CD4-positive, alpha-beta T cell treated with Interleukin-4 for 4 hours (primary cell): ENCODE measurements around the gene RIN3.
"Not testable (repeated sequence)": the region's sequence is repeated elsewhere in the genome, so short reads cannot be mapped to it uniquely, and the experiment has no call there.

Experiments used
- DNase-seq: peaks from one replicate; pipeline ENCODE4 v3.0.0-alpha.2; 2020

The RIN3 gene

GRCh38 chr14:92678766-92679165 lies 165.2 kb downstream of the RIN3 start:
- DNase-seq: no peak

- DNase-seq: no peak
These were observed 165.7 kb downstream of the RIN3 start for GRCh38 chr14:92679246-92679645.

- DNase-seq: not testable (repeated sequence)
These were observed 166.7 kb downstream of the RIN3 start for GRCh38 chr14:92680330-92680729.

GRCh38 chr14:92680781-92681650 lies 167.4 kb downstream of the RIN3 start:
- DNase-seq: peak; percentile 80

GRCh38 chr14:92683041-92683440 lies 169.5 kb downstream of the RIN3 start:
- no peak for DNase-seq

- DNase-seq: no peak
These were observed 171.4 kb downstream of the RIN3 start for GRCh38 chr14:92684801-92685560.

GRCh38 chr14:92685784-92686355 lies 172.3 kb downstream of the RIN3 start:
- DNase-seq: no peak

- no peak for DNase-seq
These were observed 172.9 kb downstream of the RIN3 start for GRCh38 chr14:92686411-92686899.

GRCh38 chr14:92686900-92687427 lies 173.4 kb downstream of the RIN3 start:
- peak; percentile 48 for DNase-seq

GRCh38 chr14:92687681-92688433 lies 174.3 kb downstream of the RIN3 start:
- DNase-seq: no peak

- no peak for DNase-seq
These were observed 175.1 kb downstream of the RIN3 start for GRCh38 chr14:92688434-92689375.

- DNase-seq: no peak
These were observed 176.8 kb downstream of the RIN3 start for GRCh38 chr14:92690171-92691011.

- DNase-seq: no peak
These were observed 179.2 kb downstream of the RIN3 start for GRCh38 chr14:92692822-92693226.

GRCh38 chr14:92693998-92694795 lies 180.6 kb downstream of the RIN3 start:
- DNase-seq: no peak

GRCh38 chr14:92694807-92695206 lies 181.2 kb downstream of the RIN3 start:
- no peak for DNase-seq

GRCh38 chr14:92695562-92695961 lies 182.0 kb downstream of the RIN3 start:
- DNase-seq: no peak

- no peak for DNase-seq
These were observed 182.8 kb downstream of the RIN3 start for GRCh38 chr14:92696366-92696765.

- DNase-seq: no peak
These were observed 184.8 kb downstream of the RIN3 start for GRCh38 chr14:92698393-92698792.

- no peak for DNase-seq
These were observed 188.2 kb downstream of the RIN3 start for GRCh38 chr14:92701826-92702225.
